Esophagus squamous epithelium (tissue), 5 donors: Measurements from ENCODE around the gene JOSD1. TPM values are rescaled to one million over a fixed set of nuclear protein-coding genes. Genes with fewer than 3 reads are reported as not detected.
A peak's percentile ranks its signal among the peaks of the same experiment; 100 is the strongest.

Experiments used
- DNase-seq: peaks from one replicate; lab custom pipeline; 2025; lab: John Stamatoyannopoulos, UW
- H3K27ac ChIP-seq, 4 donors: fragments of 200-600 bp; sonication (generic); one replicate each; pipeline ENCODE4 v1.5.1; 2016 to 2019; ENCODE audit warnings: mild to moderate bottlenecking in 1 of 4
- H3K27me3 ChIP-seq, 4 donors: fragments of 200-600 bp; sonication (generic); 1 replicate in 3 of 4; 2 replicates in 1 of 4; pipeline versions ENCODE4 v1.5.1 to v1.6.0; 2017 to 2021; ENCODE audit warnings: antibody characterized with exemption in 1 of 4
- H3K36me3 ChIP-seq, 3 donors: fragments of 200-600 bp; sonication (generic); one replicate each; pipeline ENCODE4 v1.5.1; 2016 to 2019
- H3K4me1 ChIP-seq, 3 donors: fragments of 200-600 bp; sonication (generic); one replicate each; pipeline ENCODE4 v1.5.1; 2017 to 2019
- H3K4me3 ChIP-seq, 4 donors: fragments of 200-600 bp; sonication (generic); 1 replicate in 3 of 4; 2 replicates in 1 of 4; pipeline ENCODE4 v1.5.1; 2016 to 2019; ENCODE audit warnings: mild to moderate bottlenecking in 2 of 4, moderate library complexity in 1 of 4
- H3K9me3 ChIP-seq, 3 donors: fragments of 200-600 bp; sonication (generic); one replicate each; pipeline ENCODE4 v1.5.1; 2016 to 2019
- POLR2A ChIP-seq, 4 donors: fragments of 450-650 bp; IDR thresholded peaks; one replicate each; pipeline ENCODE4 v1.6.1; 2017; ENCODE audit warnings: antibody characterized with exemption in 4 of 4, mild to moderate bottlenecking in 4 of 4, moderate library complexity in 3 of 4
- WGBS, 2 donors: methylation state at CpG; one replicate each; pipeline ENCODE4 v1.1.5; 2018; 5-methylcytosine and 5-hydroxymethylcytosine counted together
- intact Hi-C: fragments of 100-400 bp; cut with DNase I; formaldehyde crosslinking; loops from one replicate; pipeline ENCODE4 v1.15.0; 2022
- total RNA-seq, 4 donors: library from RNA; depleted of rRNA; stranded (reverse); fragments of >200 nt; gene quantifications; one replicate each; pipeline ENCODE4 v1.1.0, GENCODE V29; 2016
- TF ChIP-seq, protein P1 (sequence below), 6 experiments: fragments of 450-650 bp in 4 of 6; fragments of 200-600 bp in 2 of 6; sonication (generic) in 2 of 6; IDR thresholded peaks; one replicate each; pipeline ENCODE4 v1.5.1; 2016 to 2019; ENCODE audit warnings: antibody characterized with exemption in 6 of 6, mild to moderate bottlenecking in 4 of 6, moderate library complexity in 4 of 6
- donor health status: DM: yes; HTN: yes; CAD: no.

The JOSD1 gene
- total RNA-seq, 4 donors from 2014 or later: 27.8 to 48.8 (median 33.1) TPM

DNA sequence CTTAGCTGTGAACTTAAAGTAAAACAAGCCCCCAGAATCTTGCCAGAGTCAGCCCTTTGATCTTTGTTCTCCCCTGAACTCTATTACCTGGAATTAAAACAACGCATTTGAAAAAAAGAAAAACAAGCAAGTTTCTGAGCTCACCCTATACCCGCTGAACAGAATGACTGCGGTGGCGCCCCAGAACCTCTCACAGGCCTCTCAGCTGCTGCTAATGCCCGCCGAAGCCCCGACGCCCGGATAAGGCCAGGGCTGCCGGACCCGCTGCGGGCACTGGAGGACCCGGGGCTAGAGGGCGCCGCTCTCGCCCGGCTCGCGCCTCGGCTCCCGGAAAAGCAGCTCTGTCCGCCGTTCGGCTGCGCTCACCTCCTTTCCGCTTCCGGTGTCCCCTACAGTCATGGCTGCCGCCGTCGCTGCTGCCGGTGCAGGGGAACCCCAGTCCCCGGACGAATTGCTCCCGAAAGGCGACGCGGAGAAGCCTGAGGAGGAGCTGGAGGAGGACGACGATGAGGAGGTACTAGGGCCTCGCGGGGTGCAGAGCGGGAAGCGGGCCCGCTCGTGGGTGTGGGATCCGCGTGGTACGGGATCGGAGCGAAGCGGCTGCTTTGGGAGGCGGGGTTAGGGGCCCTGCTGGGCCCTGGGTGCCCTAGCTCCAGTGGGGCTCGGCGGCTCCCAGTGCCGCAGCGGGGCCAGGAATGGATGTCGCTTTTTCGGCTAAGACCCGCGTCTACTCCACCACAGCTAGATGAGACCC lies 19.0 kb downstream of the JOSD1 start, which contains the start of gene TOMM22:
Gene TOMM22, plus strand, starts transcription at position 376 of the 754 bp plus-strand sequence. Its CDS starts 22 bp downstream, at position 398.
- DNase-seq: peak; percentile 30
- H3K27me3 ChIP-seq: no peaks in the 10 kb centered on the region
- intact Hi-C loops: no loop called here
- TF ChIP-seq, protein P1, sequence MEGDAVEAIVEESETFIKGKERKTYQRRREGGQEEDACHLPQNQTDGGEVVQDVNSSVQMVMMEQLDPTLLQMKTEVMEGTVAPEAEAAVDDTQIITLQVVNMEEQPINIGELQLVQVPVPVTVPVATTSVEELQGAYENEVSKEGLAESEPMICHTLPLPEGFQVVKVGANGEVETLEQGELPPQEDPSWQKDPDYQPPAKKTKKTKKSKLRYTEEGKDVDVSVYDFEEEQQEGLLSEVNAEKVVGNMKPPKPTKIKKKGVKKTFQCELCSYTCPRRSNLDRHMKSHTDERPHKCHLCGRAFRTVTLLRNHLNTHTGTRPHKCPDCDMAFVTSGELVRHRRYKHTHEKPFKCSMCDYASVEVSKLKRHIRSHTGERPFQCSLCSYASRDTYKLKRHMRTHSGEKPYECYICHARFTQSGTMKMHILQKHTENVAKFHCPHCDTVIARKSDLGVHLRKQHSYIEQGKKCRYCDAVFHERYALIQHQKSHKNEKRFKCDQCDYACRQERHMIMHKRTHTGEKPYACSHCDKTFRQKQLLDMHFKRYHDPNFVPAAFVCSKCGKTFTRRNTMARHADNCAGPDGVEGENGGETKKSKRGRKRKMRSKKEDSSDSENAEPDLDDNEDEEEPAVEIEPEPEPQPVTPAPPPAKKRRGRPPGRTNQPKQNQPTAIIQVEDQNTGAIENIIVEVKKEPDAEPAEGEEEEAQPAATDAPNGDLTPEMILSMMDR (IDR thresholded peaks at IDR 0.05): peak in 5 of 6 experiments; percentile 10 to 75 (median 48)
- TF ChIP-seq POLR2A (IDR thresholded peaks at IDR 0.05): peak in 2 of 4 donors; percentile 27 to 63
- peak within 1 kb of the TSS; percentile 71 to 95 (median 78) for H3K4me3 ChIP-seq
- peaks cover 6 to 24% (median 9%) of the 10 kb centered on the region in 3 donors for H3K4me1 ChIP-seq
- peaks cover 0 to 38% (median 20%) of the 10 kb centered on the region in 3 donors for H3K36me3 ChIP-seq
- 0 to 1% methylated on average over 10 to 16 of the region's 60 CpGs for WGBS, 2 donors
- no peaks in the 10 kb centered on the region for H3K9me3 ChIP-seq
- peak within 1 kb of the TSS; percentile 63 to 87 (median 81) for H3K27ac ChIP-seq

DNA sequence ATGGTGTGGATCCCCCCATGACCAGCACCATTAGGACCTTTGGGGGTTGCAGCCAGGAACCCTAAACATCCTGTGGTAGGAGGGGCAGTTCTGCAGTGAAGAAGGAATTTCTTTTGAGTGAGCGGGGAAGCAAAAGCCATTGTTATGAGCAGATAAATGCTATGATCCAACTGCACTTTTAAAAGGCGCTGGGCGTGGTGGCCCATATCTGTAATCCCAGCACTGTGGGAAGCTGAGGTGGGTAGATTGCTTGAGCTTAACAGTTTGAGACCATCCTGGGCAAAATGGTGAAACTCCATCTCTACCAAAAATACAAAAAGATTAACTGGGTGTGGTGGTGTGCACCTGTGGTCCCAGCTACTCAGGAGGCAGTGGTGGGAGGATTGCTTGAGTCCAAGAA lies 24.9 kb downstream of the JOSD1 start:
- Histone ChIP-seq H3K4me3 (no peak overlapping the region), H3K27ac (no peak overlapping the region), H3K4me1 (no peaks in the 10 kb centered on the region), H3K27me3 (no peaks in the 10 kb centered on the region), H3K36me3 (peaks cover 7 to 34% (median 8%) of the 10 kb centered on the region in 3 donors), H3K9me3 (no peaks in the 10 kb centered on the region)
- intact Hi-C loops: no loop called here
- TF ChIP-seq POLR2A (IDR thresholded peaks at IDR 0.05): no peak
- TF ChIP-seq, protein P1 (IDR thresholded peaks at IDR 0.05): no peak
- DNase-seq: no peak
- 91 to 100% methylated on average over 2 to 3 of the region's 3 CpGs for WGBS, 2 donors

DNA sequence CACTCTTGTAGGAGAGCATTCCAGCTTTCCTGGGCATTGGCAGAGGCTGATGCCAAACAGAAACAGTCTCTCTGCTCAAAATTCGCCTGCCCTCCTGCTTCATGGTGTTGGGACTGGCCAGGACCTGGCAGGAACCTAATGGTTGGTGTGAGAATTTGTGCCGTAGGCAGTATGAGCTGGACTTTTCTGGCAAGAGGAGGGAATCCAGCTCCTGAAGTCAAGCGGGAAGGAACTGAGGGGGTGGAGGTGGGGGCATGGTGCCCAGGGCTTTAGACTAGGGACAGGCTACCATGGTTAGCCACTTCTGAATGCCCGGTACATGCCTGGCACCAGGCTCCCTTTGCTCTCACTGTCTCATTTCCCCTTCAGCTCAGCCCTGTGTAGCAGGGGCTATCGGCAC lies 25.9 kb downstream of the JOSD1 start:
- Histone ChIP-seq H3K4me1 (no peaks in the 10 kb centered on the region), H3K4me3 (no peak overlapping the region), H3K36me3 (peaks cover 8 to 37% (median 9%) of the 10 kb centered on the region in 3 donors), H3K27me3 (no peaks in the 10 kb centered on the region), H3K9me3 (no peaks in the 10 kb centered on the region), H3K27ac (no peak overlapping the region)
- WGBS, 2 donors: 49 to 54% methylated on average over 3 to 4 of the region's 5 CpGs
- intact Hi-C loops: no loop called here
- TF ChIP-seq, protein P1 (IDR thresholded peaks at IDR 0.05): no peak
- TF ChIP-seq POLR2A (IDR thresholded peaks at IDR 0.05): no peak
- DNase-seq: no peak

DNA sequence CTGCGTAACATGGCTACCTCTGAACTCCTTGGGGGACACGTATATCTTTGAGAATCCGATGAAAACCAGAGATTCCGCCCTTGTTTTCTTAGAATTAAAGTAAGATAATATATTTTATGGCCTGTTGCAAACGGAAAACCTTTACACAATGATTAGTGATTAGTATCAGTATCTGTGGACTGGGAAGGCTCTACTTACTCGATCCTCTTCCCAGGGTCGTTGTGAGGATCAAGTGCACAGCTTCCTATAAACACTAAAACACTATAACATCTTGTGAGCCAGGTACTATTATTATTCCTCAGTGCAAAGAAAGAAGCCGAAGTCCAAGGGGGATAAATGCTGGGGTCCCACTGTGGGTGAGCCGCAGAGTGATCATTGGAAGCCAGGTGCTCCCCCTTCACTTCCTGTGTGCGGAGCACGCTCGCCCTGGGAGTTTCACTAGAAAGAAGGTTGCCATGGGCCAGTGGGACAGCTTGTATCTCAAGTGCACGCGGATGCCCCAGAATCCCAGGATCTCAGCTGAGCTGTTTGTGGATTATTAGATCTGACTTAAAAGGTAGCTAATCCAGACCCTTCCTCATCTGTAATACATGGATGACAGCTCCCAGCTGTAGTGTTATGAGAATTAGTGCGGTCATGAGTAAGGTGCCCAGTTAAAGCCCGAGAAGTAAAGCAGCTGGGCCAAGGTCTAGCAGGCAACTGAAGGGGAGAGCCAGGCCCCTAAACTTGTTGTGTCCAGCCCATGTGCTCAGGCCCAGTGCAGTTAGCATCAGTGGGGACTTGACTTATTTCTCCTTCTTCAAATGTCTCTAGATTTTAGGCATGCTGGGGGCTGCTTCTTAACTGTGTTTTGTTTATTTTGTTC lies 43.5 kb downstream of the JOSD1 start:
- H3K36me3 ChIP-seq: peaks cover 0 to 19% (median 0%) of the 10 kb centered on the region in 3 donors
- no peak for DNase-seq
- H3K27ac ChIP-seq: peak overlapping the region; percentile 90 to 98 (median 90)
- intact Hi-C loops: no loop called here
- 2% methylated on average over 11 of the region's 16 CpGs for WGBS, 2 donors
- H3K4me3 ChIP-seq: peak overlapping the region; percentile 78 to 99 (median 88)
- no peaks in the 10 kb centered on the region for H3K27me3 ChIP-seq
- H3K9me3 ChIP-seq: no peaks in the 10 kb centered on the region
- TF ChIP-seq, protein P1 (IDR thresholded peaks at IDR 0.05): no peak
- TF ChIP-seq POLR2A (IDR thresholded peaks at IDR 0.05): no peak
- peaks cover 0 to 27% (median 12%) of the 10 kb centered on the region in 3 donors for H3K4me1 ChIP-seq
